DOHH2 (cell line): Measurements from ENCODE around the gene ETS1.

Experiments used
- H3F3A ChIP-seq: fragments of 200-600 bp; sonication (generic), shearing (Covaris generic); 2 replicates; pipeline ENCODE4 v1.6.0; 2016; ENCODE audit warnings: antibody characterized with exemption, mild to moderate bottlenecking; ENCODE audit not compliant: control insufficient read depth, insufficient read depth
- H3K27ac ChIP-seq: fragments of 200-600 bp; sonication (generic); 2 replicates; pipeline ENCODE4 v1.5.1; 2014; ENCODE audit warnings: low read depth, mild to moderate bottlenecking, low read length, moderate library complexity
- H3K27me3 ChIP-seq: fragments of 200-600 bp; sonication (generic); 2 replicates; pipeline ENCODE4 v1.6.1; 2014; ENCODE audit warnings: mild to moderate bottlenecking, low read length, mixed read lengths; ENCODE audit not compliant: control insufficient read depth
- H3K36me3 ChIP-seq: fragments of 200-600 bp; sonication (generic); 2 replicates; pipeline ENCODE4 v1.6.1; 2014; ENCODE audit warnings: mild to moderate bottlenecking, low read length, moderate library complexity, mixed read lengths; ENCODE audit not compliant: control insufficient read depth
- H3K4me1 ChIP-seq: fragments of 200-600 bp; sonication (generic); 2 replicates; pipeline ENCODE4 v1.6.1; 2014; ENCODE audit warnings: mild to moderate bottlenecking, low read length, mixed read lengths; ENCODE audit not compliant: control insufficient read depth
- H3K4me2 ChIP-seq: fragments of 200-600 bp; sonication (generic); 2 replicates; pipeline ENCODE4 v1.6.0; 2014; ENCODE audit warnings: mild to moderate bottlenecking, low read length, moderate library complexity
- H3K4me3 ChIP-seq: fragments of 200-600 bp; sonication (generic); 2 replicates; pipeline ENCODE4 v1.5.1; 2014; ENCODE audit warnings: mild to moderate bottlenecking, low read length, mixed read lengths
- H3K79me2 ChIP-seq: fragments of 200-600 bp; sonication (generic); 2 replicates; pipeline ENCODE4 v1.6.1; 2014; ENCODE audit warnings: mild to moderate bottlenecking, low read length, mixed read lengths; ENCODE audit not compliant: control insufficient read depth
- H3K9me2 ChIP-seq: fragments of 200-600 bp; sonication (generic); replicated peaks from 2 replicates; pipeline ENCODE4 v1.6.1; 2014; ENCODE audit warnings: mild to moderate bottlenecking, low read length, mixed read lengths; ENCODE audit not compliant: control insufficient read depth
- H3K9me3 ChIP-seq: fragments of 200-600 bp; sonication (generic); 2 replicates; pipeline ENCODE4 v1.6.1; 2014; ENCODE audit warnings: antibody characterized with exemption, low read length, mixed read lengths; ENCODE audit not compliant: control insufficient read depth, insufficient read depth
- H4K20me1 ChIP-seq: fragments of 200-600 bp; sonication (generic); 2 replicates; pipeline ENCODE4 v1.6.0; 2014; ENCODE audit warnings: low read depth, mild to moderate bottlenecking, antibody characterized with exemption, low read length, moderate library complexity; ENCODE audit not compliant: control insufficient read depth, insufficient read depth
- CTCF ChIP-seq: fragments of 200-600 bp; sonication (generic); IDR thresholded peaks from one replicate; pipeline ENCODE4 v1.5.1; 2014; ENCODE audit warnings: antibody characterized with exemption, mild to moderate bottlenecking, low read depth, low read length; ENCODE audit not compliant: poor library complexity, severe bottlenecking
- EZH2phosphoT487 ChIP-seq: fragments of 200-600 bp; sonication (generic); IDR thresholded peaks from 2 replicates; pipeline ENCODE4 v1.6.1; 2017; ENCODE audit warnings: borderline replicate concordance, mild to moderate bottlenecking, antibody characterized with exemption, low read length, moderate library complexity, mixed read lengths

Gene ETS1

GRCh38 chr11:128614026-128614425 is 26.7 kb upstream of the ETS1 start:
- TF ChIP-seq CTCF, result no peak
- no peak for TF ChIP-seq EZH2phosphoT487
- H3K9me3 ChIP-seq, result no peaks in the 10 kb centered on the region
- peak overlapping the region; percentile 100 for H3K27ac ChIP-seq
- H3K9me2 ChIP-seq, result no peaks in the 10 kb centered on the region
- no peaks in the 10 kb centered on the region for H4K20me1 ChIP-seq
- H3K4me1 ChIP-seq, result peaks cover 99% of the 10 kb centered on the region
- peaks cover 3% of the 10 kb centered on the region for H3K36me3 ChIP-seq
- no peaks in the 10 kb centered on the region for H3K79me2 ChIP-seq
- H3K4me2 ChIP-seq, result peak overlapping the region; percentile 79
- no peaks in the 10 kb centered on the region for H3K27me3 ChIP-seq
- H3F3A ChIP-seq, result peaks cover 45% of the 10 kb centered on the region
- peak overlapping the region; percentile 47 for H3K4me3 ChIP-seq

GRCh38 chr11:128613300-128613995 is 26.1 kb upstream of the ETS1 start:
- peaks cover 99% of the 10 kb centered on the region for H3K4me1 ChIP-seq
- peaks cover 50% of the 10 kb centered on the region for H3F3A ChIP-seq
- H4K20me1 ChIP-seq, result no peaks in the 10 kb centered on the region
- H3K27ac ChIP-seq, result peak overlapping the region; percentile 100
- H3K9me3 ChIP-seq, result no peaks in the 10 kb centered on the region
- no peak for TF ChIP-seq CTCF
- no peaks in the 10 kb centered on the region for H3K27me3 ChIP-seq
- no peaks in the 10 kb centered on the region for H3K9me2 ChIP-seq
- H3K4me2 ChIP-seq, result peak overlapping the region; percentile 79
- H3K4me3 ChIP-seq, result peak overlapping the region; percentile 47
- H3K79me2 ChIP-seq, result no peaks in the 10 kb centered on the region
- H3K36me3 ChIP-seq, result peaks cover 3% of the 10 kb centered on the region

GRCh38 chr11:128610721-128611617 is 23.6 kb upstream of the ETS1 start:
- Histone ChIP-seq H3K9me3 (no peaks in the 10 kb centered on the region), H3K9me2 (no peaks in the 10 kb centered on the region), H3K4me1 (peaks cover 99% of the 10 kb centered on the region), H3K27me3 (no peaks in the 10 kb centered on the region), H3K4me3 (peak overlapping the region; percentile 57), H3K79me2 (no peaks in the 10 kb centered on the region), H3K36me3 (peaks cover 3% of the 10 kb centered on the region), H4K20me1 (no peaks in the 10 kb centered on the region), H3K27ac (peak overlapping the region; percentile 100), H3K4me2 (peak overlapping the region; percentile 79), H3F3A (peaks cover 52% of the 10 kb centered on the region)
- no peak for TF ChIP-seq EZH2phosphoT487

GRCh38 chr11:128609785-128610184 is 22.4 kb upstream of the ETS1 start:
- H3K4me2 ChIP-seq, result peak overlapping the region; percentile 79

More at GRCh38 chr11:128609785-128610184, 22.4 kb upstream of the ETS1 start:
- H3K4me1 ChIP-seq, result peaks cover 99% of the 10 kb centered on the region
- peak overlapping the region; percentile 49 for H3K4me3 ChIP-seq
- no peaks in the 10 kb centered on the region for H3K79me2 ChIP-seq
- H4K20me1 ChIP-seq, result no peaks in the 10 kb centered on the region
- peaks cover 3% of the 10 kb centered on the region for H3K36me3 ChIP-seq
- no peaks in the 10 kb centered on the region for H3K9me2 ChIP-seq
- peak overlapping the region; percentile 100 for H3K27ac ChIP-seq
- TF ChIP-seq CTCF (no peak), EZH2phosphoT487 (no peak)
- peaks cover 52% of the 10 kb centered on the region for H3F3A ChIP-seq
- H3K27me3 ChIP-seq, result no peaks in the 10 kb centered on the region
- no peaks in the 10 kb centered on the region for H3K9me3 ChIP-seq
